ENCODE results near the gene ANGPTL8. TPM values are rescaled to one million over a fixed set of nuclear protein-coding genes. Genes with fewer than 3 reads are reported as not detected.

The ANGPTL8 gene
- total RNA-seq, 1 donor from 2014 or later = not detected

DNA sequence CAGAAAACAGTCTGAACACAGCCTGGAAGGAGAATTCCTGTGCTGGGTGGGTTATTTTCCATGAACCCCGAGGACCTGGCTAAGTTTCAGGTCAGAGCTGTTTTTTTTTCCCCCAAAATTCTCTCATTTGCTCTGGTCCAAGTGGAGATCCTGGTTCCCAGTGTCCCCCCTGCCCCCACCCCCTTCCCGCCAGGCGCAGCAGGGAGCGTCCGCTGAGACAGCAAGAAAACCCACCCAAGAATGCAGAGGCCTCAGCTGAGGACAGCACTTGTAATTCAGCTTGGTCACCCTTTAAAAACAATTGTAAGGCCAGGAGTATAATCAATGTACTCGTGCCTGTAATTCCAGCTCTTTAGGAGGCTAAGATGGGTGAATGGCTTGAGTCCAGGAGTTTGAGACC is 45.1 kb downstream of the ANGPTL8 start:
- DNase-seq (ENCODE audit: extremely low spot score, unreplicated experiment) = no peak
- TF ChIP-seq, protein P1, sequence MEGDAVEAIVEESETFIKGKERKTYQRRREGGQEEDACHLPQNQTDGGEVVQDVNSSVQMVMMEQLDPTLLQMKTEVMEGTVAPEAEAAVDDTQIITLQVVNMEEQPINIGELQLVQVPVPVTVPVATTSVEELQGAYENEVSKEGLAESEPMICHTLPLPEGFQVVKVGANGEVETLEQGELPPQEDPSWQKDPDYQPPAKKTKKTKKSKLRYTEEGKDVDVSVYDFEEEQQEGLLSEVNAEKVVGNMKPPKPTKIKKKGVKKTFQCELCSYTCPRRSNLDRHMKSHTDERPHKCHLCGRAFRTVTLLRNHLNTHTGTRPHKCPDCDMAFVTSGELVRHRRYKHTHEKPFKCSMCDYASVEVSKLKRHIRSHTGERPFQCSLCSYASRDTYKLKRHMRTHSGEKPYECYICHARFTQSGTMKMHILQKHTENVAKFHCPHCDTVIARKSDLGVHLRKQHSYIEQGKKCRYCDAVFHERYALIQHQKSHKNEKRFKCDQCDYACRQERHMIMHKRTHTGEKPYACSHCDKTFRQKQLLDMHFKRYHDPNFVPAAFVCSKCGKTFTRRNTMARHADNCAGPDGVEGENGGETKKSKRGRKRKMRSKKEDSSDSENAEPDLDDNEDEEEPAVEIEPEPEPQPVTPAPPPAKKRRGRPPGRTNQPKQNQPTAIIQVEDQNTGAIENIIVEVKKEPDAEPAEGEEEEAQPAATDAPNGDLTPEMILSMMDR (conservative IDR thresholded peaks at IDR 0.05) = no peak
- H3K27ac Mint-ChIP-seq = peak overlapping the region; percentile 6
- H3K4me3 Mint-ChIP-seq = no peak overlapping the region
- H3K4me1 Mint-ChIP-seq (ENCODE audit: unreplicated experiment) = peaks cover 5% of the 10 kb centered on the region
- H3K27me3 Mint-ChIP-seq = no peaks in the 10 kb centered on the region
- H3K9me3 Mint-ChIP-seq = no peaks in the 10 kb centered on the region
- no peaks in the 10 kb centered on the region for H3K36me3 Mint-ChIP-seq

DNA sequence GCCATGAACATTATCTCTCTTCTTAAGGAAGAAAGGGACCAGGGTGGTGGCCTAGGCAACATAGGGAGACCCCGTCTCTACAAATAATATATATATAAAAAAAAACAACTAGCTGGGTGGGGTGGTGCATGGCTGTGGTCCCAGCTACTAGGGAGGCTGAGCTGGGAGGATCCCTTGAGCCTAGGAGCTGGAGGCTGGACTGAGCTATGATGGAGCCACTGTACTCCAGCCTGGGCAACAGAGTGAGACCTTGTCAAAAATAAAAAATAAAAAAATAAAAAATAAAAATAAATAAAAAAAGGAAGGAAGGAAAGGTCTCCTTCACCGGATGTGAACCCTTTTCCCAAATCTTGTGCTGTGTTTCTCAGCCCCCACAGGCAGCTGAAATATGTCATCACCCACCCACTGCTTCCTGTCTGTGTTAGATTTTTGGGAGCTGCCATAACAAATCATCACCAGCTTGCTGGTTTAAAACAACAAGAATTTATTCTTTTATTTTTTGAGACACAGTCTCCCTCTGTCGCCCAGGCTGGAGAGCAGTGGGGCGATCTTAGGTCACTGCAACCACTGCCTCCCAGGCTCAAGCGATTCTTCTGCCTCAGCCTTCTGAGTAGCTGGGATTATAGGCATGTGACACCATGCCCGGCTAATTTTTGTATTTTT is 47.0 kb downstream of the ANGPTL8 start:
- no peak overlapping the region for H3K27ac Mint-ChIP-seq
- no peak for DNase-seq (ENCODE audit: extremely low spot score, unreplicated experiment)
- TF ChIP-seq, protein P1 (conservative IDR thresholded peaks at IDR 0.05) = no peak
- no peak overlapping the region for H3K4me3 Mint-ChIP-seq
- H3K9me3 Mint-ChIP-seq = no peaks in the 10 kb centered on the region
- no peaks in the 10 kb centered on the region for H3K36me3 Mint-ChIP-seq
- H3K4me1 Mint-ChIP-seq (ENCODE audit: unreplicated experiment) = peaks cover 4% of the 10 kb centered on the region
- no peaks in the 10 kb centered on the region for H3K27me3 Mint-ChIP-seq

DNA sequence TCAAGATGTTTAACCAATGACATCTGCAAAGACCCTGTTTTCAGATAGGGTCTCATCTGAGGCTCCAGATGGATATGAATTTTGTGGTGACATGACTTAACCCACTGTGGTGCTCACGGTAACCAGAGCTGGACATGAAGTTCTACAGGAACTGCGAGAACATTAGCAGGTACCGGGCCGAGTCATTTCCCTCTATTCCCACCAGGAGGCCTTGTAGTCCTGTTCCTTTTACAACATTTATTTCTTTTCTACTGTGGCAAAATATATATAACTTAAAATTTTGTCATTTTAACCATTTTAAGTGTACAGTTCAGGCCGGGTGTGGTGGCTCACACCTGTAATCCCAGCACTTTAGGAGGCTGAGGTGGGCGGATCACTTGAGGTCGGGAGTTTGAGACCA is 48.9 kb downstream of the ANGPTL8 start:
- H3K4me3 Mint-ChIP-seq = no peak overlapping the region
- H3K27ac Mint-ChIP-seq = no peak overlapping the region
- no peaks in the 10 kb centered on the region for H3K36me3 Mint-ChIP-seq
- TF ChIP-seq, protein P1 (conservative IDR thresholded peaks at IDR 0.05) = peak; percentile 62
- no peaks in the 10 kb centered on the region for H3K4me1 Mint-ChIP-seq (ENCODE audit: unreplicated experiment)
- H3K27me3 Mint-ChIP-seq = no peaks in the 10 kb centered on the region
- H3K9me3 Mint-ChIP-seq = no peaks in the 10 kb centered on the region
- DNase-seq (ENCODE audit: extremely low spot score, unreplicated experiment) = no peak

DNA sequence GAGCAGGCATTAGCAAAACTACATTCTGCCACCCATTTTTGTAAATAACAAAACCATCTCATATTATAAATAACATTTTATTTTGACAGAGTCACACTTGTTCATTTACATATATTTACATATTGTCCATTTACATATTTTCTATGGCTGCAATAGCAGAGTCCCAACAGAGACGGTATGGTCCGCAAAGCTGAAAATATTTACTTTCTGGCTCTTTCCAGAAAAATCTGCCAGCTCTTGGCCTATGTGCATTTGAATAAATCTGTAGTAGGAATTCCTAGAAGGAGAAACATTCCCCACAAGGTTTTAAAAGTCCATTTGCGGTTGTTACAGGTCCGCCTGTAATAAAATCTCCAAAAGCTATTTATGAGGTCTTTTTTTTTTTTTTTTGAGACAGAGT is 50.8 kb downstream of the ANGPTL8 start:
- Mint-ChIP-seq H3K4me1 (ENCODE audit: unreplicated experiment) (peaks cover 7% of the 10 kb centered on the region), H3K4me3 (no peak overlapping the region), H3K27ac (no peak overlapping the region), H3K36me3 (no peaks in the 10 kb centered on the region), H3K9me3 (no peaks in the 10 kb centered on the region), H3K27me3 (no peaks in the 10 kb centered on the region)
- TF ChIP-seq, protein P1 (conservative IDR thresholded peaks at IDR 0.05) = no peak
- no peak for DNase-seq (ENCODE audit: extremely low spot score, unreplicated experiment)

DNA sequence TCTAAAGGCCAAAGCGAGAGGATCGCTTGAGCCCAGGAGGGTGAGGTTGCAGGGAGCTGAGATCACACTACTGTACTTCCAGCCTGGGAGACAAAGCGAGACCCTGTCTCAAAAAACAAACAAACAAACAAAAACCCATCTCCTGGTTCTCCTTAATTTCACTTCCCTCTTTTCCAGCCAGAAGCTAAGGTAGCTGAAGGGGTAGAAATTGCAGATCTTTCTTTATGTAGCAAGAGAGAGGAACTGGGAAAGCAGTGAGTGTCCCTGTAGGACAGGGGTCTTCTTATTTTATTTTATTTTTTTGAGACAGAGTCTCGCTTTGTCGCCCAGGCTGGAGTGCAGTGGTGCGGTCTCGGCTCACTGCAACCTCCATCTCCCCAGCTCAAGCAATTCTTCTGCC is 52.0 kb downstream of the ANGPTL8 start:
- Mint-ChIP-seq H3K4me3 (no peak overlapping the region), H3K9me3 (no peaks in the 10 kb centered on the region), H3K27ac (no peak overlapping the region), H3K36me3 (no peaks in the 10 kb centered on the region), H3K4me1 (ENCODE audit: unreplicated experiment) (peaks cover 7% of the 10 kb centered on the region), H3K27me3 (no peaks in the 10 kb centered on the region)
- TF ChIP-seq, protein P1 (conservative IDR thresholded peaks at IDR 0.05) = no peak
- no peak for DNase-seq (ENCODE audit: extremely low spot score, unreplicated experiment)

Other genes with a start within 250 kb of the ANGPTL8 start
- 67.4 and 103 TPM in 2 replicates for gene LDLR, start 150.2 kb upstream of the ANGPTL8 start, total RNA-seq (ENCODE audit: low replicate concordance)
- gene SPC24, start 83.8 kb upstream of the ANGPTL8 start, total RNA-seq (ENCODE audit: low replicate concordance) = 15.0 and 43.2 TPM in 2 replicates
- gene KANK2, start 42.1 kb upstream of the ANGPTL8 start, total RNA-seq (ENCODE audit: low replicate concordance) = 17.6 and 55.3 TPM in 2 replicates
- 43.6 and 58.9 TPM in 2 replicates for gene DOCK6, start 22.9 kb downstream of the ANGPTL8 start, total RNA-seq (ENCODE audit: low replicate concordance)
- gene TSPAN16, start 56.5 kb downstream of the ANGPTL8 start, total RNA-seq (ENCODE audit: low replicate concordance) = not detected in 2 replicates
- gene RAB3D, start 100.0 kb downstream of the ANGPTL8 start, total RNA-seq (ENCODE audit: low replicate concordance) = 45.3 and 77.5 TPM in 2 replicates
- 58.6 and 68.3 TPM in 2 replicates for gene TMEM205, start 106.6 kb downstream of the ANGPTL8 start, total RNA-seq (ENCODE audit: low replicate concordance)
- 9.6 and 12.1 TPM in 2 replicates for gene CCDC159, start 106.9 kb downstream of the ANGPTL8 start, total RNA-seq (ENCODE audit: low replicate concordance)
- gene PLPPR2, start 115.8 kb downstream of the ANGPTL8 start, total RNA-seq (ENCODE audit: low replicate concordance) = 11.1 and 15.9 TPM in 2 replicates
- gene SWSAP1, start 135.0 kb downstream of the ANGPTL8 start, total RNA-seq (ENCODE audit: low replicate concordance) = 2.7 and 4.3 TPM in 2 replicates
- gene EPOR, start 144.7 kb downstream of the ANGPTL8 start, total RNA-seq (ENCODE audit: low replicate concordance) = 9.2 and 11.4 TPM in 2 replicates
- gene RGL3, start 179.7 kb downstream of the ANGPTL8 start, total RNA-seq (ENCODE audit: low replicate concordance) = 44.8 and 49.6 TPM in 2 replicates
- gene ODAD3, start 195.5 kb downstream of the ANGPTL8 start, total RNA-seq (ENCODE audit: low replicate concordance) = 1.0 and 2.2 TPM in 2 replicates
- 342 and 403 TPM in 2 replicates for gene PRKCSH, start 196.0 kb downstream of the ANGPTL8 start, total RNA-seq (ENCODE audit: low replicate concordance)
- 1.7 and 3.3 TPM in 2 replicates for gene ELAVL3, start 241.4 kb downstream of the ANGPTL8 start, total RNA-seq (ENCODE audit: low replicate concordance)